Activated naive CD4-positive, alpha-beta T cell (primary cell): ENCODE measurements around the gene ACTC1.

ENCODE experiments used
- DNase-seq, 4 experiments: peaks; one replicate each; lab custom pipeline; 2025; lab: John Stamatoyannopoulos, UW

ACTC1 gene

DNA sequence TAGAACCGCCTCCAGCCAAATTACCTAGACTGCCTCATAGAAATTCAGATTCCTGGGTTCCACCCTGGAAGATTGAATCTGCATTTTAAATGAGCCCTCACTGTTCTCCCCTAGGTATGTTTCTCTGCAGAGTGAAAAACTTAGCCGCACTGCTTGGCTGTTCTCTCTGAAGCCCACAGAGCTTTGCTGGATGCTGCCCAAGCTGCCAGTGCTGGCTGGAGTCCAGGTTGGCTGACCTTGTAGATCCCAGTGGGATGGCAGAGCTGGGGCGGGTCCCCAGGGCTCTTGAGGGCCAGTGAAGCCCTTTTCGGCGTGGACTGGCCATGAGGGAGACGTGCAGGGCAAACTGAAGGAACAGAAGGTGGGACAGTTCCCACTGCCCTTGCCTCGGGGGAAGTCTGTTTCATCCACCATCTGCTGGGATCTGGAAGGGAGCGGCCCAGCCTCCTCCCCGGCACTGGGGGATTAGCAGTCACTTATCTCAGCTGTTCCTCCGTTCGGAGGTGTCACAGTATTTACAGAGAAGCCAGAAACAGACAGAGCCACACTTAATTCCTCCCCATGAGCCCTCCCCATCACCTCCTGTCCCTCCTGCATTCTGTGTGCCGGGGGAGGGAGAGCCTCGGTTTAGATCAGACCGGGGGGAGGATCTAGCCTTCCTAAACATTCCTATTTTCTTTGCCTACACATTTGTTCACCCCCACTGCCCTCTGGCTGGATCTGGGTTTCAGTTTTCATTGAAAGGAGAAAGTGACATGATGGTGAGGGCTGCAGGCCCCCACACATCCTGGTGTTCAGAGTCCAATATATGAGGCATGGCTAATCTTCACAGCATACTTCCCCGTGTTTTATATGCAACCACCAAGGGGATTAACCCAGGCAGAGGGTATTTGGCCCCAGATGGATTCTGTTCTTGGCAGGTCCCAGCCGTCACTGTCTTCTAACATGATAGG, 4.1 kb upstream of the ACTC1 start:
- no peak for DNase-seq

DNA sequence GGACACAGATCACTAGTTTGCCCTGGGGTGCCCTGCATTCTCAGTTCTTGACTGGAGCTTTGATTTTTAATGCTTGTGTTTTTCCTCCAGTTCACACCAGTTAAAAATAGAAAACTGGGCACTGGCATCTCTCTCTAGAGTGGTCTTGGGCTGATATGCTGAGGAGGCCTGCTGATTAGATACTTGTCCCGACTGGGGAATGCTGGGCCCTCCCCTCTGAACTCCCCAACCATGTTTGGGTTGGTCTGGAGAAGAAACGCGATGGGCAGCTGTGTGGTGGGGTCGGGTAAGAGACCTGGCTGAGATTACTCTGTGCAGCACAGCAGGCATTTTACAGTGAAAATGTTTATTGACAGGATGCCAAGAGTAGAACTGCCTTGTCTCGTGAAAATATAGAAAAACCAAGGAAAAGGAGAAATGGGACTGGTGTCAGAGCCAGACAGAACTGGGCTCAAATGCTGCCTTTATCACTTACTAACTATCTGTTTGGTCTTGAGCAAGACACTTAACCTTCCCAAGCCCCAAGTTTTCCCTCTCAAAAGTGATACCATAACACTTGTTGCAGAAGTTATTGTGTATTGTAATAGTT, 1.6 kb upstream of the ACTC1 start:
- no peak for DNase-seq

DNA sequence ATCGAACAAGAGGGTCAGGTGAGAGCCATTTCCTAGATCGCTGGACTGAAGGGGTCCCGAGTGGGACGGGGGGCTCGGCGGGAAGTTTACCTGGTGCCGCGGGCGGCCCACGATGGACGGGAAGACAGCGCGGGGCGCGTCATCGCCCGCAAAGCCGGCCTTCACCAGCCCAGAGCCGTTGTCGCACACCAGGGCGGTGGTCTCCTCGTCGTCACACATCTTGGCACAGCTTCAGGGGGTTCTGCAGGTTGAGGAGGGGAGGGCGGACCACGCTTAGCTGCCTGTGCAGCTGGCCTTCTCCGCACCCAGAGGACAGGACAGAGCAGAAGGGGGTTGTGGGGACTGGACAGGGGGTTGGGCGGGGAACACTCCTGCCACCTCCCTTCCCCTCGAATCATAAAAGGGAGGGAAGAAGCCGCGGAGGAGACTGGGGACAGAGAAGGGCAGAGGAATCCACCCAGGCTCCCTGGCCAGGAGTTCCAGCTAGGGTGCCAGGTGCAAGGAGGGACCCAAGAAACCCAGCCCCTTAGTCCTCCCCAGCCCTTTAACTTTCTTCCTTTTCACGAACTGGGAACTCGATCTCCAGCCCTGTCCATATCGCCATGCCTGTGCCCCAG, 651 bp downstream of the ACTC1 start:
- DNase-seq, result no peak

DNA sequence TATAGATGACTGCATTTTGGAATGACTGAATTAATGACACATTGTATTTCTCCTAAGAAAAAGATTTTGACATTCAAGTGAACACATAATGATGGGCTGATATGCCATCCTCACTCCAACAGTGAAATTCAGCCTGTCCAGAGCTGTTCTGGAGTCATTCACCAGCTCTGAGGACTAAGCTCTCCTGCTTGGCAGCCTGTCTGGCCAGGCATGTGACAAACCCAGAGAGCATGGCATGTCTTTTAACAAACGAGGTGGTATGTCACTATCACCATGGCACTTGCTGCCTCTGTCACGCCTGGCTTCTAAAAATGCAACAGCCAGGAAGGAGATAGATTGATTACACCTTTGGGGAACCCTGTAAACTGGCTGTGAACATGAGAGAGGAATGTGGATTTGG, 1.4 kb downstream of the ACTC1 start:
- DNase-seq, result no peak

DNA sequence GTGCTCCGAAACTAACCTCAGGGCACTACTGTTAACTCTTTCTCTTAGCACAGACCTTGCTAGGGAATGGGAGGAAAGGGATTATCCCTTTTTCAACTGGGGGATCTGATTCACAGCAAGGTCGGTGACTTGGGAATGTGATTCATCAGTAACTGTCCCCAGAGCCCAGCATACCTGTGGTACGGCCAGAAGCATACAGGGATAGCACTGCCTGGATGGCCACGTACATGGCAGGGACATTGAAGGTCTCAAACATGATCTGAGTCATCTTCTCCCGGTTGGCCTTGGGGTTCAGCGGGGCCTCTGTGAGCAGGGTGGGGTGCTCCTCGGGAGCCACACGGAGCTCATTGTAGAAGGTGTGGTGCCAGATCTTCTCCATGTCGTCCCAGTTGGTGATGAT, 2.3 kb downstream of the ACTC1 start:
- DNase-seq, result no peak

DNA sequence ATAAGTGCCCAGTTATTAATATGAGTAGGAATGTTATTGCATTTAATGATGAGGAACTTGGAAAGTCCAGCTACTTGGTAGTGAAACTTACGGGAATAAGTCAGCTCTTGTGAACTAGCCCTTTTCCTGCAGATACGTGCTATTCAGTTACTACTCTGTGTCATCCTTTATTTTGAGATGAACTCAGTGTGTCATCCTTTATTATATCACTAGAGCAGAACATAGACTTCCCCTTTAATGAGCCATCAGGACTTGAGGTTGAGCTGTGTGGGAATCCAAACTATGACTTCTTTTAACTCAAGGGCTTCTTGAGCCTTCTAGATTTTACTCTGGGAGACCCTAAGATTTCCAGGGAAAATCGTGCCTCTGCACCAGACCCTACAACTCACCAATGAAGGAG, 3.6 kb downstream of the ACTC1 start:
- no peak for DNase-seq

DNA sequence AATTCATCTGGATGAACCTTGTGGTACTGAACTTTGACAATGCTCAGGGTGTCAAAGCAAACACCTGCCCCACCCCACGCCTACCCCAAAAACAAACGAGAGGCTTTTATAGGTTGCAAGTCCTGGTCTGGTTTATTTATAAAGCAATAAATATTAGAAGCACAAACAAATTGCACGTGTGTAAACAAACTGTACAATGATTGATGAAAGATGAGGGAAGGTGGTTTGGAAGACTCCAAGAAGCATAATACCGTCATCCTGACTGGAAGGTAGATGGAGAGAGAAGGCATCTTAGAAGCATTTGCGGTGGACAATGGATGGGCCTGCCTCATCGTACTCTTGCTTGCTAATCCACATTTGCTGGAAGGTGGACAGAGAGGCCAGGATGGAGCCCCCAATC, 5.2 kb downstream of the ACTC1 start:
- no peak for DNase-seq

DNA sequence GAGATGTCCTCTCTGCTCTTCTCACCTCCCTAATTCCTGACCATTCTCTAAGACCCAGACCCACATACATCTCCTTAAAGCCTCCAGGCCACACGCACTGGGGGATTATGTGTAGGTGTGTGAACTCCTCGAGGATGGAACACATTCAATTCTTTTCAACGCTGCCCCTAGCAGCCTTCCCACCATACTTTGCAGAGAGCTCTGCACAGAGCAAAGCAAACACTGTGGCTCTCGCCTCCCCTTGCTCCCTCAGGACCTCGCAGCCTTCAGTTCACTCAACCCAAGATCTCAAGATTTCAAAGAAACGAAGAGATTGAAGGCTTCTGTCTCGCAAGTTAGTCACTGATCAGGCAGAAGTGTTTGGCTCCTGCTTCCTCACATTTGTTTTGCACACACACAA, 6.0 kb downstream of the ACTC1 start:
- DNase-seq, result no peak

DNA sequence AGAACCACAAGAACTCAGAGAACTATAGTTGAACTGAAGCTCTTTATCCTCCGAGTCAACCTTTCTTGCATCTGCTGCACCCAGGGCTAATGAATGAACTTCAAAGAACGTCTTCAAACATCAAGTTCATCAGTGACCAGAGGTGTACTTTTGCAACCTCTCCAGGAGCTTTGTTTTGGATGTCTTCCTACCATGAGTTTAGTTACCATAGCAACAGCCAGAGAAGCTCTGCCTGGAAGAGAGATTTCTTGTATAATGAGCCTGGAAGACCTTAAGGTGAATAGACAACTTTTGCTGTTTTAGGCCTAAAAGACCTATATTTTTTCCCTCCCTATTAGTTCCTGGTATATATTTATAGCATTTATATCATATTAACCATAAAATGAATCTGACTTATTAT, 9.1 kb downstream of the ACTC1 start:
- DNase-seq, result no peak

DNA sequence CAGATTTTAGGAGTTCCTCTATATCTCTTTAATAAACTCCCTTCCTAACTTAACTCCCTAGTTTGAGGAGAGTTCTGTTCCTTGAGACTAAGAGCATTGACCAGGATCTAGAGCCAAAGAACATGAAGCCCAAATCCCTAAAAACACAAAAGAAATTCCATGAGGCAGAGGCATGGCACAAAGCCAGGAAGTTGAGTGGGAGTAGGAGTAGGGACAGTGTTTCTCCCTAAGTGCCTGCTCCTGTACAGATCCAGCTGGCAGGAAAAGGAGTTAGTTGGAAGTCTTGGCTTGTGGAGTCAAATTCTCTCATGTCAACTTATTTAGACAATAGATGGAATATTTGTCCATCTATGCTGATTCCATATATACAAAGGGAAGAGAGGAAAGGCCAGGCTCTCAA, 11.4 kb downstream of the ACTC1 start:
- no peak for DNase-seq

DNA sequence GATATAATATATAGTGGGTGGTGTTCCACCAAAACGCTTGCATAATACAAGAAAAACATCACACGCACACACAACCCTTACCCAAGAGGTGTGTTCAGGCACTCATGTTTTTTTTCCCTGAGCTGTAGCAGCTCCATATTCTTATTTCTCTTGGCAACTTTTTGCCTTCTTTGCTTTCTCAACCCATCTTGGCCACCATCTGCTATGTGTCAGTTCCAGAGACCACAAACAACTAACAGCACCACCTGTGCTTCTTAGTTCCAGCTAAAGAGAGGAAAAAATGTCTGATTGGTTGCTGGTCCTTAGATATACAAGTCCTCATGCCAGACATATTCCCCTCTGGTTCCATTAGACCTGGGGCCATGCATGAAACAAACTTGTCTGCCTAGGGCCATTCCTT, 11.9 kb downstream of the ACTC1 start:
- DNase-seq, result no peak

DNA sequence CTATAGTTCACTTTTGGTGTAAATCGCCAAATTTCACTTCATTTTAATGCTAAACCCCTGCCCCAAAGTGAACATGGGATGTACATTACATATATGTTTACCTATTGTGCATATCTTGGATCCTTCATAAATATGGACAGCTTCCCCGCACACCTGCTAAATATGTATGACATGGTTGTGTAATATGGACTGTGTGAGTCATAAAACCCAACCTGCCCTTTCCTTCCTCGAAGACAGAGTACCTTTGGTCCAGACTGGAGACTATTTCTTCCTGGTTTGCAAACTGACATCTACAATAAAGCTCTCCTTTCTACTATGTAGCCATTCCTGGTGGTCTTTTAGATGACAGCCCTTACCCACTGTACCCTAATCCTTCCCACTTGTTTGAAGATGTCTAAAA, 12.4 kb downstream of the ACTC1 start:
- DNase-seq, result no peak

DNA sequence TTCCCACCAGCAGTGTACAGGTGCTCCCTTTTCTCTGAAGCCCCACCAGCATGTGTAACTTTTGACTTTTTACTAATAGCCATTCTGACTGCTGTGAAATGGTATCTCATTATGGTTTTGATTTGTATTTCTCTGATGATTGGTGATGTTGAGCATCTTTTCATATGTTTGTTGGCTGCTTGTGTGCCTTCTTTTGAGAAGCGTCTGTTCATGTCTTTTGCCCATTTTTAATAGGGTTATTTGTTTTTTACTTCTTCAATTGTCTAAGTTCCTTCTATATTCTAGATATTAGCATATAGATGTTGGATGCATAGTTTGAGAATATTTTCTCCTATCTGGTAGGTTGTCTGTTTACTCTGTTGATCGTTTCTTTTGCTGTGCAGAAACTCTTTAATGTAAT, 14.6 kb downstream of the ACTC1 start:
- no peak for DNase-seq

DNA sequence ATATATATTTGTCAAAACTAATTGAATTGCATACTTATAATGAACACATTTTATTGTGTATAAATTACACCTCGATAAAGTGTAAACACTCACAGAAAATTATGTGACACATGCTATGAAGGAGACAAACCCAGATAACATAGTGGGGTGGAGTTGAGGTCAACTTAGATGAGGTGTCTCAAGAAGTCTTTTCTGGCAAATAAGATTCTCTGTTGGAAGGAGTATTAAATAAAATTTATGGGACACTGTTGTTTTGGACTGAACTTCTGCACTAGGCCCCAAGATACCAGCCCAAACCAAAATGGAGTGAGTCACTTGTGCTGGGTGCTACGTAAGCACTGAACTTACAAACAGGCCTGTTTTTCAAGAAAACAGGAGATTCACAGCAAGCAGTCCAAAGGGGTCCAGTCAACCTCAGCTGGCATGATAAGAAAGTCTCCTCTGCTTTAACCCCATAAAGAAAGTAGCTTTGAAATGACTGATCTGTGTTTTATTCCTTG, 18.7 kb downstream of the ACTC1 start:
- no peak for DNase-seq

DNA sequence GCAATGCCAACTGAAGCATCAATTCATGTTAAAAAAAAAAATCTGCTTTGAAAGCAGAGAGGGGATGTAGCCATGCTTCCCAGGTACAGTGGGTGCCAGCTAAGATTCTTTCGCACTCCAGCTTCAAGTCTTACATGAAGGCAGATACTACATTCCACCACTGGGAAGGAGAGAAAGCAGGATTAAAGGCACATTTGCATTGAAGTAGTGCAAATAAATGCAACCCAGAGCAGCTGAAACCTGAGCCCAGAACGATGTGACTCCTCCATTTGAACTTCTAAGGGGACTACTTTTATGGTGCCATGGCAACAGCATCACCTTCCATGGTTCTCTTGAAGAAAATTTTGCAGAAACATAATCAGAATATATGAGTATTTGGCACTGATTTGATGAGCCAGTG, 21.4 kb downstream of the ACTC1 start:
- no peak for DNase-seq

DNA sequence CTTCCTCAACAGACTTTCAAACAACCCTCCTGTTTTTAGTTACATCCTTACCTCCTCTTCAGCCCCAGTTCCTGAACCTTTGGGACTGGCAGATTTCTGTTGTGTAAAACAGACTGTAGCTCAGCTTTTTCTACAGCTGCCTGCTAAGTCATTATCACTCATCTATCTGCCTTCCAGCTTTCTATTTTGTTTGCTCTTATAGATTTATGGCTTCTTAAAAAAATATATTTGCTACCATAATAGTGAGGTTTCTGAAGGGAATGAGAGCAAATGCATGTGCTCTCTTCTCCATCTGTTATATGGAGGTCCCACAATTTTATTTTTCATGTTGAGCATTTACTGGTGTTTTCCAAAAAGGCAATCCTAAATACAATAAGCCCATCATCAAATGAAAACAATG, 22.3 kb downstream of the ACTC1 start:
- DNase-seq, result no peak

DNA sequence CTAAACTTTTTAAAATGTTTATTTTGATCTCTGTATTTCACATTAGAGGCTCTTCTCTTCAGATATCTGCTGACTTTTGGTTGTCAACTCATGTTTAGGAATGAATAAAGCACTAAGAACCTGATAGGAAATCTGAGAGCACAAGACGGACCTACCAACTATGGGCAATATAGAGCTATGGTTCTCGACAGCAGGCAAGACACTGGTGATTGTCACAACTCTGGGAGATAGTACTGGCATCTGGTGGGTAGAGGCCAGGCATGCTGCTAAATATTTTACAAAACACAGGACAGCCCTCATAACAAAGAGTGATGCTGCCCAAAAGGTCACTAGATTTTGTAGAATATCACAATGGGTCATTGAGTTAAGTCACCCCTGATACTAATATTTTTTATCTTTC, 23.0 kb downstream of the ACTC1 start:
- no peak for DNase-seq

DNA sequence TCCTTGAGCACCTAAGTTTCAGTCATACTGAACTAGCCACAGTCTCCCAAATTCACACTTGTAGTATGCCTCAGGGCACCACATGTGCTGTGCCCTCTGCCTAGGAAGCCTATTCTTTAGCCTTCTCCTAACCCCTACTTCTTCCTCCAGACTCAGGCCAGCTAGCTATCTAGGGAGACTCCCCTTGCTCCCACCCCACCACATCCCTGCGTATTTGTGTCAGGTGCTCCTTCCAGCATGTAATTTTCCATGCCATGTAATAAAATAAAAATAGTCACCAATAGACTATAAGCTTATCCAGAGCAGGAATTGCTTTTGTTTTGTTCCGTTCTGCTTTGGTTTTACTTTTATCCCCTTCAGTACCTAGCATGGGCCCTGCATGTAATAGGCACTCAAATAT, 25.6 kb downstream of the ACTC1 start:
- DNase-seq, result no peak

DNA sequence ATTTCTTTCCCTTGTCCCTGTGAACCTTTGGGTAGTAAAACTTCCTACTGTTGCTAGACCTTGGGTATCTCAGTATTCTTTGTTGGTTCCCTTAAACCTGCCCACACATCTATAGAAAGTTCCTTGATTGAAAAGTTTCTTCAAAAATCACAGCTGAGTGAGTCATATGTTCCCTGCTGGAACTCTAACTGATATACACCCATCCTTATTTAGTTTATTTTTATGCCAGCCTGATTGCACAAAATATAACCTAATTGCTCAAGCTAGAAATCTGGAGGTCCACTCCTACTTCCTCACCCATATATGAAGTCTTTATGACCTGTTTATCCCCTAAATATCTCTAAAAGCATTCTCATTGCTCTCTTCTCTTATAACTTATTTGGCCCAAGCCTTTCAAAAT, 26.8 kb downstream of the ACTC1 start:
- DNase-seq, result no peak

DNA sequence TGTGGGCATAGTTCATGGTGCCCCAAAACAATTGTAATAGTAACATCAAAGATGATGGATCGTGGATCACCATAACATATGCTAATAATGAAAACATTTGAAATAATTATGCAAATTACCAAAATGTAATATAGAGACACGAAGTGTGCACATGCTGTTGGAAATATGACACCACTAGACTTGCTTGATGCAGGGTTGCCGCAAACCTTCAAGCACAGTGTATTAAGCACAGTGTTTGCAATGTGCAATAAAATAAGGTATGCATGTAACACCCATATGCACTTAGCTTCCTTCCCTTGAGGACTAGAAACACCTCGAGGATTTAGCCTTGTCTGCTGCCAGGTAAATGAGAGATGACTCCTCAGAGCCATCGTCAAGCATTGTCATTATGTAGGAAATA, 29.6 kb downstream of the ACTC1 start:
- no peak for DNase-seq

DNA sequence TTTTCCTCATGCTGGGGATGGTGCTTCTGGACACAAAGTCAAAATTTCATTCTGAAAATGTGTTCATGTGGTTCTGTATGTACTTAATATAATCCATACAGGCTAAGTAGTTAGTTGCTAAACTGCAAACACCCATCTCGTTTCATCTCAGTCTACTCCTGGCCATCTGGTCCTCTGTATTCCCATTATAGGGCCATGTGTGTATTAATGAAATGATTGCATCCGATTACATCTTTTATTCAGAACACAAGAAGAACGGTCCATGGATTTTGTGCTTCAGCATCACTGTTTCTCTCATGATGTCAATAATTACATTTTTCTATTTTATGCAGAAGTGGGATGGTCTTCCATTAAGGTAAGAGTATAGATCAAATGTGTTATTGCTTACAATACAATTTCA, 34.4 kb downstream of the ACTC1 start:
- no peak for DNase-seq

DNA sequence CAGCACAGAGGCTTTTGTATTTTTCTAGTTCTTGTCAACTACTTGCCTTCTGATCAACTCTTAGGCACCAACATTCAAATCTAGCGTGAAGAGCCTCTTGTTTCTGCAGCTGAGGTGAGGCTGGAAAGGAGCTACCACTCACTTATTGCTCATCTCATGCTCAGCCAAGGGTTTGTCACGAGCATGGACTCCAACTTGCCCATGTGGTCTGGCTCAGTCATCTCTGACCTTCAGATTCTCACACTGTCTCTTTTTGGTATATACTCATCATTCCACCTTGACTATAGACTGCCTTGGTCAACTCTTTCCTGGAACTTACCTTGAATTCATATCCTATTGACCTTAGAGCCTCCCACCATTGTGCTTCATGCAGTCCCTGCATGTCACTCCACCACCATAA, 35.4 kb downstream of the ACTC1 start:
- DNase-seq, result no peak

DNA sequence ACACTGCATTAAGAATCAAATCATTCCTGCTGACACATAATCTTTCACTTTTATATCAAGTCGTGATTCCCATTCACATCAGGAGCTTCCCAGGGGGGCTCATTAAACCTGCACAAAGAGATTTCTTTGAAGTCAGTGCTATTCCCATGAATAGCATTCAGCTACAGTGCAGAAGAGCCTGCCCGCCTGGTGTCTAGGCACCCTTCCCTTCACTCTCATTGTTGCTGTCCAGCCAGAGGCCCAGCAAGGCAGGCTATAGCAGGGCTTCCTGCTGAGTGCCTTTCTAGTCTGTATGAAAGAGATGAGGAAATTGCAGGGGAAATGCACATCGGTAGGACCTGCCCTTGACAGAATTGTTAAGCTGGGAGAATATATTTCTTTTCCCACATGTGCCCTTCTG, 36.0 kb downstream of the ACTC1 start:
- no peak for DNase-seq
